GM19455 (cell line): ENCODE measurements around the gene PLEKHS1.
"Not testable (repeated sequence)": the region's sequence is repeated elsewhere in the genome, so short reads cannot be mapped to it uniquely, and the experiment has no call there.

ENCODE experiments used
- ATAC-seq: cut with Tn5 transposase; IDR thresholded peaks from one replicate; pipeline ENCODE4 v1.9.1; 2021; ENCODE audit not compliant: unreplicated experiment

The PLEKHS1 gene

GRCh38 chr10:113739577-113739976, 11.9 kb upstream of the PLEKHS1 start:
- no peak for ATAC-seq

GRCh38 chr10:113740850-113741249, 10.6 kb upstream of the PLEKHS1 start:
- ATAC-seq: no peak

- no peak for ATAC-seq
Observed at GRCh38 chr10:113742466-113742865, 9.0 kb upstream of the PLEKHS1 start.

GRCh38 chr10:113743594-113743993, 7.9 kb upstream of the PLEKHS1 start:
- no peak for ATAC-seq

GRCh38 chr10:113745374-113745773, 6.1 kb upstream of the PLEKHS1 start:
- ATAC-seq: no peak

- ATAC-seq: no peak
Observed at GRCh38 chr10:113746217-113746957, 5.1 kb upstream of the PLEKHS1 start.

GRCh38 chr10:113752553-113752952, 1.1 kb downstream of the PLEKHS1 start:
- ATAC-seq: no peak

- no peak for ATAC-seq
Observed at GRCh38 chr10:113753020-113753692, 1.7 kb downstream of the PLEKHS1 start.

- no peak for ATAC-seq
Observed at GRCh38 chr10:113754125-113754524, 2.6 kb downstream of the PLEKHS1 start.

GRCh38 chr10:113754768-113755167, 3.3 kb downstream of the PLEKHS1 start:
- no peak for ATAC-seq

GRCh38 chr10:113756940-113757543, 5.6 kb downstream of the PLEKHS1 start:
- ATAC-seq: no peak

GRCh38 chr10:113762083-113762482, 10.6 kb downstream of the PLEKHS1 start:
- ATAC-seq: no peak

- no peak for ATAC-seq
Observed at GRCh38 chr10:113764582-113764981, 13.1 kb downstream of the PLEKHS1 start.

- ATAC-seq: no peak
Observed at GRCh38 chr10:113765910-113766309, 14.4 kb downstream of the PLEKHS1 start.

- no peak for ATAC-seq
Observed at GRCh38 chr10:113767222-113767621, 15.7 kb downstream of the PLEKHS1 start.

GRCh38 chr10:113770346-113770745, 18.9 kb downstream of the PLEKHS1 start:
- ATAC-seq: no peak

GRCh38 chr10:113771131-113771530, 19.6 kb downstream of the PLEKHS1 start:
- ATAC-seq: not testable (repeated sequence)

GRCh38 chr10:113775686-113776294, 24.3 kb downstream of the PLEKHS1 start:
- ATAC-seq: no peak

- ATAC-seq: no peak
Observed at GRCh38 chr10:113776553-113776952, 25.1 kb downstream of the PLEKHS1 start.

GRCh38 chr10:113780681-113781250, 29.3 kb downstream of the PLEKHS1 start:
- no peak for ATAC-seq

- ATAC-seq: no peak
Observed at GRCh38 chr10:113782367-113782766, 30.9 kb downstream of the PLEKHS1 start.
